ENCODE data around the gene MEIS2.

Gene MEIS2

DNA sequence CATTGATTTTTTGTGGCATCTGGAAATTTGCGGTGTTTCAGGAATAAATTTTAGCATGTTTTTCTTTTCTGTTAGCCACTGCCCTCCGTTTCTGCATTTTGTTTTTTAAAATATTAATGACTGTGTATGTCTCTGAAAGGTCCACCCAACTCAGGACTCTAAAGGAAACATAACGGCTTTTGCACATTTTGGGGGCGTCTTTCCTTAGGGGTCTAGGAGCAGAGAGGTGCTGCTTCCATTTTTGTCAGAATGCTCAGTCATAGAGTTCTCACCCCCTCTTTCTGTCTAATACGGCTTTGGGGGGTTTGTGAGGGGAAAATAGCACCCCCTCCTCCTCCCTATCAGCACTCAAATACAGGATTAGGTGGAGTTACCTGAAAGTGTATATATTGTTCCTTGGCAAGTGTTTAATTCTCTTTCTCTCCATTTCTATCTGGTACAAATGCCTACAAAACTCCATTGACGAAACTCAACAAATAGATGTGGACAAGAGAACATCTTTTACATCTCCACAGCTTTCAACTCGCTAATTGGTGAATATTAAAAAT lies 219.4 kb downstream of the MEIS2 start:
- TF ChIP-seq PAX5 (IDR thresholded peaks at IDR 0.05; ENCODE audit: insufficient read depth, low read length, severe bottlenecking): no peak
- TF ChIP-seq POLR2A (IDR thresholded peaks at IDR 0.05; ENCODE audit: low read depth, low read length): no peak
- TF ChIP-seq POU2F2 (IDR thresholded peaks at IDR 0.05; ENCODE audit: low read depth, low read length): no peak
- TF ChIP-seq TAF1 (IDR thresholded peaks at IDR 0.05; ENCODE audit: low read depth, low read length): no peak
- no peak for TF ChIP-seq POLR2AphosphoS5 (IDR thresholded peaks at IDR 0.05; ENCODE audit: low read depth, low read length)
- TF ChIP-seq SPI1 (IDR thresholded peaks at IDR 0.05; ENCODE audit: low read depth, low read length): no peak
- no peak for DNase-seq (ENCODE audit: insufficient read length, low spot score)
- FAIRE-seq: no peak

- DNase-seq (ENCODE audit: insufficient read length, low spot score) (no peak), FAIRE-seq (no peak)
- TF ChIP-seq SPI1 (IDR thresholded peaks at IDR 0.05; ENCODE audit: low read depth, low read length) (no peak), POLR2A (IDR thresholded peaks at IDR 0.05; ENCODE audit: low read depth, low read length) (no peak), TAF1 (IDR thresholded peaks at IDR 0.05; ENCODE audit: low read depth, low read length) (no peak), PAX5 (IDR thresholded peaks at IDR 0.05; ENCODE audit: insufficient read depth, low read length, severe bottlenecking) (no peak), POLR2AphosphoS5 (IDR thresholded peaks at IDR 0.05; ENCODE audit: low read depth, low read length) (no peak), POU2F2 (IDR thresholded peaks at IDR 0.05; ENCODE audit: low read depth, low read length) (no peak)
Observed at GRCh38 chr15:36880224-36880912, 220.0 kb downstream of the MEIS2 start.

DNA sequence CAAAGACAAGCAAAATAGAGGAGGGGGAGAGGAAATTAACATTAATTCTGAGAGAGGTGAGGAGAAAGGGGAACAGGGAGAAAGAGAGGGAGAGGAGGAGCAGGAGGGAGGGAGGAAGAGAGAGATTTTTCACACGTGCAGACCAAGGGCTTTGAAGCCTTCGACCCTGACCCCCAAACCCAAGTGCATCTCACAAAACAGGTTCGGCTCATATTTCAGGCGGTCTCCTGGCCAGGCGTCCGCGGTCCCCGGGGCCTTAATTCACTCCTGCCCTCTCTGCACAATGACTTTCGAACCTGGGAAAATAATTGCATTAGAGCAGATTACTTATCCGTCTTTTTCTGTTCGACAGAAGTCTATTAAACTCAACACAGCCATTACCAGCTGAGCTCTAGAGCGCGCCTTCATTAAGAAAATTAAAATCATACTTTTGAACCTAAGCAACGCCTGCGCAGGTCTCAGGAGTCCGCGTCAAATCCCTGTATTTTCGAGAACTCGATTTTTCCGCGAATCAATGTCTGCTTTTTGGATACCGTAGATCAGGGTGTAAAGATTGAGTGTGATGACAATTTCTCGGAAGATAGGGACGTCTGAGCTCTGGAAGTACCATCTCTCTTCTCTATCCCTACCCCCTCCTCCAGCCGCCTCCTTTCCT lies 220.7 kb downstream of the MEIS2 start:
- no peak for TF ChIP-seq PAX5 (IDR thresholded peaks at IDR 0.05; ENCODE audit: insufficient read depth, low read length, severe bottlenecking)
- no peak for TF ChIP-seq POU2F2 (IDR thresholded peaks at IDR 0.05; ENCODE audit: low read depth, low read length)
- TF ChIP-seq POLR2AphosphoS5 (IDR thresholded peaks at IDR 0.05; ENCODE audit: low read depth, low read length): no peak
- TF ChIP-seq TAF1 (IDR thresholded peaks at IDR 0.05; ENCODE audit: low read depth, low read length): no peak
- no peak for TF ChIP-seq POLR2A (IDR thresholded peaks at IDR 0.05; ENCODE audit: low read depth, low read length)
- no peak for TF ChIP-seq SPI1 (IDR thresholded peaks at IDR 0.05; ENCODE audit: low read depth, low read length)
- FAIRE-seq (no peak), DNase-seq (ENCODE audit: insufficient read length, low spot score) (no peak)

- DNase-seq (ENCODE audit: insufficient read length, low spot score) (no peak), FAIRE-seq (no peak)
- TF ChIP-seq TAF1 (IDR thresholded peaks at IDR 0.05; ENCODE audit: low read depth, low read length): no peak
- no peak for TF ChIP-seq POLR2AphosphoS5 (IDR thresholded peaks at IDR 0.05; ENCODE audit: low read depth, low read length)
Observed at GRCh38 chr15:36878684-36879262, 221.6 kb downstream of the MEIS2 start.

GRCh38 chr15:36877796-36878683 lies 222.3 kb downstream of the MEIS2 start:
- TF ChIP-seq POLR2AphosphoS5 (IDR thresholded peaks at IDR 0.05; ENCODE audit: low read depth, low read length): no peak
- TF ChIP-seq POLR2A (IDR thresholded peaks at IDR 0.05; ENCODE audit: low read depth, low read length): no peak
- no peak for TF ChIP-seq PAX5 (IDR thresholded peaks at IDR 0.05; ENCODE audit: insufficient read depth, low read length, severe bottlenecking)
- TF ChIP-seq TAF1 (IDR thresholded peaks at IDR 0.05; ENCODE audit: low read depth, low read length): no peak
- TF ChIP-seq POU2F2 (IDR thresholded peaks at IDR 0.05; ENCODE audit: low read depth, low read length): no peak
- no peak for TF ChIP-seq SPI1 (IDR thresholded peaks at IDR 0.05; ENCODE audit: low read depth, low read length)
- FAIRE-seq (no peak), DNase-seq (ENCODE audit: insufficient read length, low spot score) (no peak)

GRCh38 chr15:36877294-36877693 lies 223.1 kb downstream of the MEIS2 start:
- FAIRE-seq (no peak), DNase-seq (ENCODE audit: insufficient read length, low spot score) (no peak)
- no peak for TF ChIP-seq POLR2AphosphoS5 (IDR thresholded peaks at IDR 0.05; ENCODE audit: low read depth, low read length)
- no peak for TF ChIP-seq POLR2A (IDR thresholded peaks at IDR 0.05; ENCODE audit: low read depth, low read length)
- no peak for TF ChIP-seq SPI1 (IDR thresholded peaks at IDR 0.05; ENCODE audit: low read depth, low read length)
- TF ChIP-seq TAF1 (IDR thresholded peaks at IDR 0.05; ENCODE audit: low read depth, low read length): no peak
- TF ChIP-seq PAX5 (IDR thresholded peaks at IDR 0.05; ENCODE audit: insufficient read depth, low read length, severe bottlenecking): no peak
- no peak for TF ChIP-seq POU2F2 (IDR thresholded peaks at IDR 0.05; ENCODE audit: low read depth, low read length)

DNA sequence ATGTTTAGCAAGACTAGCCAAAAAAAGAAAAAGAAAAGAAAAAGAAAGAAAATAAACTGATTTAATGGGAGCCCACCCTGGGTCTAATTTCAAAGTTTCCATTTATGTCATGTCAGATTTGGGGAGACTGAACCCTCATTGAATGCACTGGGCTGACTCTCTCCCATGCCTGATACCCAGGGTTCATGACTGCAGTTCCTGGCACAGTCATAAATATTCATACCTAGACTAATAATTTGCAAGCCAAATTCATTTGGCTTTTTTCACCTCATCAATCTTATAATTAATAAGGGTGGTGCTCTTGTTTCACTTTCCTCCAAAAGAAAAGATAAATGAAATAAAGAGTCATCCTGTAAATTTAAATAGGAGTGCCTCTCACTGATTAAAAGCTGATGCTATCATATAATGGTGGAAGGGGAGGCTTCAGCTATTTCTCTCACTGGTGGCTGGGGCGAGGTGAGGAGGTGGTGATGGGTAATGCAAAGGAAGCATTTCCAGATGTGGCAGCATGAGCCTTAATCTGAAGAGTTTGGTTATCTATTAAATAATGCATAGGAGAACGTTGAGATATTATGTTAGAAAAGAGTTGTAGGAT lies 224.5 kb downstream of the MEIS2 start:
- DNase-seq (ENCODE audit: insufficient read length, low spot score) (no peak), FAIRE-seq (no peak)
- TF ChIP-seq PAX5 (IDR thresholded peaks at IDR 0.05; ENCODE audit: insufficient read depth, low read length, severe bottlenecking) (no peak), POLR2AphosphoS5 (IDR thresholded peaks at IDR 0.05; ENCODE audit: low read depth, low read length) (no peak), SPI1 (IDR thresholded peaks at IDR 0.05; ENCODE audit: low read depth, low read length) (no peak), TAF1 (IDR thresholded peaks at IDR 0.05; ENCODE audit: low read depth, low read length) (no peak), POU2F2 (IDR thresholded peaks at IDR 0.05; ENCODE audit: low read depth, low read length) (no peak), POLR2A (IDR thresholded peaks at IDR 0.05; ENCODE audit: low read depth, low read length) (no peak)

GRCh38 chr15:36874930-36875329 lies 225.4 kb downstream of the MEIS2 start:
- TF ChIP-seq POU2F2 (IDR thresholded peaks at IDR 0.05; ENCODE audit: low read depth, low read length): no peak
- no peak for TF ChIP-seq SPI1 (IDR thresholded peaks at IDR 0.05; ENCODE audit: low read depth, low read length)
- no peak for TF ChIP-seq TAF1 (IDR thresholded peaks at IDR 0.05; ENCODE audit: low read depth, low read length)
- no peak for TF ChIP-seq POLR2AphosphoS5 (IDR thresholded peaks at IDR 0.05; ENCODE audit: low read depth, low read length)
- no peak for TF ChIP-seq PAX5 (IDR thresholded peaks at IDR 0.05; ENCODE audit: insufficient read depth, low read length, severe bottlenecking)
- no peak for TF ChIP-seq POLR2A (IDR thresholded peaks at IDR 0.05; ENCODE audit: low read depth, low read length)
- FAIRE-seq: no peak
- no peak for DNase-seq (ENCODE audit: insufficient read length, low spot score)
